B cell (primary cell): ENCODE results near the gene POLR1E. TPM values are rescaled to one million over a fixed set of nuclear protein-coding genes. Genes with fewer than 3 reads are reported as not detected.
"Not testable (repeated sequence)": the region's sequence is repeated elsewhere in the genome, so short reads cannot be mapped to it uniquely, and the experiment has no call there.

ENCODE experiments used
- ATAC-seq: fragments of 200-7000 bp; cut with Tn5 transposase; one replicate; pipeline ENCODE4 v1.10.0; 2021; ENCODE audit warnings: low read depth, mild to moderate bottlenecking, moderate number of reproducible peaks, moderate library complexity
- CTCF ChIA-PET: fragments of 350-600 bp; sonication (Branson Sonifier 250); formaldehyde crosslinking; loops from one replicate; lab custom pipeline; 2021; ENCODE audit warnings: antibody characterized with exemption, inconsistent platforms; lab: Charles Lee
- POLR2A ChIA-PET: fragments of 350-600 bp; sonication (Branson Sonifier 250); formaldehyde crosslinking; loops from one replicate; lab custom pipeline; 2021; ENCODE audit warnings: antibody characterized with exemption; lab: Charles Lee
- DNase-seq: peaks from one replicate; pipeline ENCODE4 v3.0.0; 2013
- H2AFZ ChIP-seq: 2 replicates; pipeline ENCODE4 v1.6.1; 2012; ENCODE audit warnings: mild to moderate bottlenecking, low read depth, low read length; ENCODE audit not compliant: insufficient read depth, poor library complexity, severe bottlenecking
- H3K27ac ChIP-seq, 2 donors: 1 replicate in 1 of 2; 2 replicates in 1 of 2; pipeline ENCODE4 v1.5.1; 2012 to 2013; ENCODE audit warnings: low read length in 2 of 2, mild to moderate bottlenecking in 2 of 2, moderate library complexity in 1 of 2
- H3K27me3 ChIP-seq, 4 experiments: fragments of 200-600 bp in 1 of 4; sonication (generic) in 1 of 4; replicated peaks in 1 of 4; 1 replicate in 2 of 4; 2 replicates in 2 of 4; pipeline versions ENCODE4 v1.6.1 to v1.7.0; 2013 to 2016; ENCODE audit warnings: low read length in 3 of 4, mild to moderate bottlenecking in 2 of 4, mixed read lengths in 1 of 4, moderate library complexity in 1 of 4; ENCODE audit not compliant: insufficient read depth in 4 of 4, control insufficient read depth in 3 of 4; ENCODE audit errors: control extremely low read depth in 1 of 4
- H3K36me3 ChIP-seq, 2 experiments: replicated peaks in 1 of 2; 1 replicate in 1 of 2; 2 replicates in 1 of 2; pipeline versions ENCODE4 v1.6.1 to v1.7.1; 2013; ENCODE audit warnings: low read length in 1 of 2; ENCODE audit not compliant: insufficient read depth in 2 of 2, control insufficient read depth in 1 of 2; ENCODE audit errors: control extremely low read depth in 1 of 2, extremely low read depth in 1 of 2
- H3K4me1 ChIP-seq, 2 donors: fragments of 200-600 bp in 1 of 2; sonication (generic) in 1 of 2; 1 replicate in 1 of 2; 2 replicates in 1 of 2; pipeline versions ENCODE4 v1.5.1 to v1.6.1; 2013 to 2017; ENCODE audit warnings: low read length in 2 of 2; ENCODE audit not compliant: control insufficient read depth in 2 of 2, insufficient read depth in 2 of 2
- H3K4me2 ChIP-seq: replicated peaks from 2 replicates; pipeline ENCODE3; 2012; ENCODE audit warnings: mild to moderate bottlenecking, low read depth, low read length; ENCODE audit not compliant: poor library complexity, severe bottlenecking
- H3K4me3 ChIP-seq, 5 experiments: fragments of 200-600 bp in 1 of 5; sonication (generic) in 1 of 5; 1 replicate in 3 of 5; 2 replicates in 2 of 5; pipeline versions ENCODE4 v1.5.1 to v1.7.0; 2011 to 2016; ENCODE audit warnings: low read length in 4 of 5, mild to moderate bottlenecking in 4 of 5, low read depth in 2 of 5, control low read depth in 1 of 5, moderate library complexity in 1 of 5; ENCODE audit not compliant: insufficient read depth in 1 of 5; ENCODE audit errors: control extremely low read depth in 1 of 5, extremely low read depth in 1 of 5
- H3K79me2 ChIP-seq: fragments of 200-600 bp; sonication (generic); one replicate; pipeline ENCODE4 v1.6.0; 2016; ENCODE audit warnings: low read length; ENCODE audit not compliant: control insufficient read depth, insufficient read depth
- H3K9ac ChIP-seq: fragments of 200-600 bp; sonication (generic); 2 replicates; pipeline ENCODE4 v1.6.1; 2017; ENCODE audit warnings: mild to moderate bottlenecking, low read length, moderate library complexity
- H3K9me3 ChIP-seq, 3 donors: one replicate each; pipeline versions ENCODE4 v1.6.1 to v1.7.1; 2013; ENCODE audit warnings: low read length in 2 of 3; ENCODE audit not compliant: control insufficient read depth in 2 of 3, insufficient read depth in 1 of 3; ENCODE audit errors: control extremely low read depth in 1 of 3
- H4K20me1 ChIP-seq: 2 replicates; pipeline ENCODE4 v1.6.0; 2012; ENCODE audit warnings: mild to moderate bottlenecking, low read length; ENCODE audit not compliant: insufficient read depth, control insufficient read depth, poor library complexity, severe bottlenecking
- H3K27ac Mint-ChIP-seq: one replicate; pipeline ENCODE4 v1.8.0; 2021; ENCODE audit warnings: mixed read lengths
- H3K27me3 Mint-ChIP-seq: one replicate; pipeline ENCODE4 v1.8.0; 2021; ENCODE audit warnings: mixed read lengths
- H3K4me1 Mint-ChIP-seq: one replicate; pipeline ENCODE4 v1.8.0; 2021; ENCODE audit warnings: mixed read lengths
- H3K4me3 Mint-ChIP-seq: one replicate; pipeline ENCODE4 v1.8.0; 2021; ENCODE audit warnings: mixed read lengths
- H3K9me3 Mint-ChIP-seq: one replicate; pipeline ENCODE4 v1.8.0; 2022; ENCODE audit warnings: mixed read lengths; ENCODE audit not compliant: insufficient read depth
- CTCF ChIP-seq: fragments of 200-600 bp; IDR thresholded peaks from one replicate; pipeline ENCODE4 v1.8.0; 2022; ENCODE audit warnings: antibody characterized with exemption, mild to moderate bottlenecking
- EZH2 ChIP-seq: IDR thresholded peaks from 2 replicates; pipeline ENCODE4 v1.6.1; 2012; ENCODE audit warnings: borderline replicate concordance, low read depth, mild to moderate bottlenecking, moderate library complexity, low read length; ENCODE audit not compliant: insufficient read depth, poor library complexity, severe bottlenecking
- WGBS: methylation state at CpG from one replicate; pipeline ENCODE4 v1.1.5; 2013; ENCODE audit warnings: missing lambda C conversion rate; ENCODE audit not compliant: insufficient coverage; 5-methylcytosine and 5-hydroxymethylcytosine counted together
- intact Hi-C: fragments of 100-400 bp; cut with micrococcal nuclease; formaldehyde crosslinking; loops from one replicate; pipeline ENCODE4 v1.10.0; 2022
- polyA plus RNA-seq: library from polyadenylated mRNA; depleted of rRNA; stranded (reverse); fragments of >200 nt; gene quantifications from 2 replicates; pipeline ENCODE4 v1.2.3, GENCODE V29; 2012
- total RNA-seq, 2 donors: library from RNA; stranded (reverse); fragments of 120-200 nt in 1 of 2; gene quantifications; 1 replicate in 1 of 2; 2 replicates in 1 of 2; pipeline versions ENCODE4 v1.2.3 to v1.2.4, GENCODE V29; 2013 to 2022

The POLR1E gene
- total and polyA plus RNA-seq, 2 donors (not counting 1 experiment from before 2014, with no cell fraction given), result 11.6 to 31.0 TPM

- intact Hi-C loops, H3K4me2 ChIP-seq, H3K27me3 ChIP-seq, H3K4me1 ChIP-seq, H3K27me3 Mint-ChIP-seq, H3K9me3 Mint-ChIP-seq, CTCF ChIA-PET, H3K4me3 Mint-ChIP-seq, H3K4me3 ChIP-seq, H3K36me3 ChIP-seq, H3K27ac ChIP-seq, POLR2A ChIA-PET, H2AFZ ChIP-seq, H3K9ac ChIP-seq, H4K20me1 ChIP-seq, ATAC-seq, H3K79me2 ChIP-seq: not testable (repeated sequence)
- peak; percentile 41 for DNase-seq
- H3K4me1 Mint-ChIP-seq, result peaks cover 21% of the 10 kb centered on the region
- WGBS, result 0% methylated on average over 1 of the region's 5 CpGs
- H3K9me3 ChIP-seq, result peaks cover 0 to 11% (median 5%) of the 10 kb centered on the region in 3 donors
- H3K27ac Mint-ChIP-seq, result peak overlapping the region; percentile 42
Measured at GRCh38 chr9:37477987-37478619, 7.6 kb upstream of the POLR1E start.

- H3K4me3 ChIP-seq, result no peak overlapping the region
- H3K4me2 ChIP-seq, result no peak overlapping the region
- H2AFZ ChIP-seq, result no peak overlapping the region
- CTCF ChIA-PET, result interaction anchor here (0.6 to 2.5 kb wide), 4 partner anchors 15 to 925 kb away, joined by 4 to 12 read pairs (median 8); partner anchors contain the start of genes TOMM5 and ZBTB5
- no peaks in the 10 kb centered on the region for H4K20me1 ChIP-seq
- Mint-ChIP-seq H3K27me3 (peaks cover 6% of the 10 kb centered on the region), H3K4me3 (no peak overlapping the region), H3K27ac (no peak overlapping the region), H3K4me1 (peaks cover 31% of the 10 kb centered on the region), H3K9me3 (no peaks in the 10 kb centered on the region)
- peaks cover 0 to 4% (median 2%) of the 10 kb centered on the region in 4 experiments for H3K27me3 ChIP-seq
- H3K79me2 ChIP-seq, result peaks cover 10% of the 10 kb centered on the region
- no peaks in the 10 kb centered on the region for H3K36me3 ChIP-seq
- no peak overlapping the region for H3K9ac ChIP-seq
- peaks cover 14 to 18% of the 10 kb centered on the region in 2 donors for H3K4me1 ChIP-seq
- TF ChIP-seq EZH2 (no peak), CTCF (no peak)
- 43% methylated on average over 1 of the region's 3 CpGs for WGBS
- POLR2A ChIA-PET, result no interaction called here
- H3K9me3 ChIP-seq, result peaks cover 0 to 2% (median 0%) of the 10 kb centered on the region in 3 donors
- no peak overlapping the region for H3K27ac ChIP-seq
- ATAC-seq, result no peak
- DNase-seq, result no peak
- intact Hi-C loops, result loop anchor here (10.0 kb wide), 1 partner anchor 304 kb away; the partner anchor contains the start of gene EXOSC3
Measured at GRCh38 chr9:37480759-37481158, 5.0 kb upstream of the POLR1E start.
